ENCODE data around the gene STARD10. TPM values are rescaled to one million over a fixed set of nuclear protein-coding genes. Genes with fewer than 3 reads are reported as not detected.
"Not testable (repeated sequence)": the region's sequence is repeated elsewhere in the genome, so short reads cannot be mapped to it uniquely, and the experiment has no call there.

The STARD10 gene
- total RNA-seq, 1 donor from 2014 or later: 38.4 TPM

- Mint-ChIP-seq H3K4me1 (ENCODE audit: low read depth, unreplicated experiment) (peaks cover 6% of the 10 kb centered on the region), H3K36me3 (ENCODE audit: low read depth, unreplicated experiment) (no peaks in the 10 kb centered on the region), H3K27me3 (ENCODE audit: low read depth, unreplicated experiment) (no peaks in the 10 kb centered on the region), H3K9me3 (ENCODE audit: unreplicated experiment) (no peaks in the 10 kb centered on the region), H3K27ac (ENCODE audit: unreplicated experiment) (no peak overlapping the region), H3K4me3 (ENCODE audit: unreplicated experiment) (no peak overlapping the region)
- TF ChIP-seq CTCF (IDR thresholded peaks at IDR 0.05; ENCODE audit: insufficient read depth, low read depth, low read length) (no peak), EZH2 (IDR thresholded peaks at IDR 0.05; ENCODE audit: insufficient read depth, low read length) (no peak)
- Histone ChIP-seq H3K4me1 (ENCODE audit: insufficient read depth, low read length) (peaks cover 10% of the 10 kb centered on the region), H3K9ac (ENCODE audit: low read length) (no peak overlapping the region), H3K27ac (ENCODE audit: low read depth, low read length) (no peak overlapping the region), H3K27me3 (ENCODE audit: insufficient read depth, low read length) (no peaks in the 10 kb centered on the region), H2AFZ (ENCODE audit: low read depth, low read length) (no peak overlapping the region), H3K9me3 (ENCODE audit: insufficient read depth, low read depth, low read length) (no peaks in the 10 kb centered on the region), H3K79me2 (ENCODE audit: insufficient read depth, low read length) (no peaks in the 10 kb centered on the region), H3K4me2 (ENCODE audit: low read length) (no peak overlapping the region), H3K4me3 (ENCODE audit: insufficient read depth, low read depth, low read length) (no peak overlapping the region), H4K20me1 (ENCODE audit: insufficient read depth, low read length) (no peaks in the 10 kb centered on the region), H3K36me3 (ENCODE audit: insufficient read depth, low read length) (no peaks in the 10 kb centered on the region)
- FAIRE-seq: no peak
- no peak for DNase-seq (ENCODE audit: low read depth)
Measured at GRCh38 chr11:72798361-72798760, 4.5 kb upstream of the STARD10 start.

GRCh38 chr11:72793076-72793424 is 797 bp downstream of the STARD10 start:
- Mint-ChIP-seq H3K27me3 (ENCODE audit: low read depth, unreplicated experiment) (no peaks in the 10 kb centered on the region), H3K4me3 (ENCODE audit: unreplicated experiment) (peak overlapping the region; percentile 91), H3K9me3 (ENCODE audit: unreplicated experiment) (peaks cover 3% of the 10 kb centered on the region), H3K4me1 (ENCODE audit: low read depth, unreplicated experiment) (peaks cover 10% of the 10 kb centered on the region), H3K36me3 (ENCODE audit: low read depth, unreplicated experiment) (no peaks in the 10 kb centered on the region), H3K27ac (ENCODE audit: unreplicated experiment) (peak overlapping the region; percentile 77)
- no peaks in the 10 kb centered on the region for H4K20me1 ChIP-seq (ENCODE audit: insufficient read depth, low read length)
- H3K4me3 ChIP-seq (ENCODE audit: insufficient read depth, low read depth, low read length): no peak overlapping the region
- no peak for FAIRE-seq
- no peaks in the 10 kb centered on the region for H3K27me3 ChIP-seq (ENCODE audit: insufficient read depth, low read length)
- H3K4me1 ChIP-seq (ENCODE audit: insufficient read depth, low read length): peaks cover 29% of the 10 kb centered on the region
- peak overlapping the region; percentile 55 for H2AFZ ChIP-seq (ENCODE audit: low read depth, low read length)
- peak overlapping the region; percentile 85 for H3K4me2 ChIP-seq (ENCODE audit: low read length)
- H3K27ac ChIP-seq (ENCODE audit: low read depth, low read length): peak overlapping the region; percentile 91
- no peaks in the 10 kb centered on the region for H3K9me3 ChIP-seq (ENCODE audit: insufficient read depth, low read depth, low read length)
- DNase-seq (ENCODE audit: low read depth): no peak
- H3K36me3 ChIP-seq (ENCODE audit: insufficient read depth, low read length): no peaks in the 10 kb centered on the region
- H3K79me2 ChIP-seq (ENCODE audit: insufficient read depth, low read length): no peaks in the 10 kb centered on the region
- peak overlapping the region; percentile 86 for H3K9ac ChIP-seq (ENCODE audit: low read length)
- TF ChIP-seq EZH2 (IDR thresholded peaks at IDR 0.05; ENCODE audit: insufficient read depth, low read length) (no peak), CTCF (IDR thresholded peaks at IDR 0.05; ENCODE audit: insufficient read depth, low read depth, low read length) (no peak)

GRCh38 chr11:72792437-72793021 is 1.3 kb downstream of the STARD10 start:
- no peaks in the 10 kb centered on the region for H3K27me3 ChIP-seq (ENCODE audit: insufficient read depth, low read length)
- no peak overlapping the region for H3K4me3 ChIP-seq (ENCODE audit: insufficient read depth, low read depth, low read length)
- no peaks in the 10 kb centered on the region for H3K79me2 ChIP-seq (ENCODE audit: insufficient read depth, low read length)
- peaks cover 10% of the 10 kb centered on the region for H3K4me1 Mint-ChIP-seq (ENCODE audit: low read depth, unreplicated experiment)
- peaks cover 29% of the 10 kb centered on the region for H3K4me1 ChIP-seq (ENCODE audit: insufficient read depth, low read length)
- no peak overlapping the region for H3K4me3 Mint-ChIP-seq (ENCODE audit: unreplicated experiment)
- H3K36me3 Mint-ChIP-seq (ENCODE audit: low read depth, unreplicated experiment): no peaks in the 10 kb centered on the region
- peaks cover 3% of the 10 kb centered on the region for H3K9me3 Mint-ChIP-seq (ENCODE audit: unreplicated experiment)
- no peaks in the 10 kb centered on the region for H3K27me3 Mint-ChIP-seq (ENCODE audit: low read depth, unreplicated experiment)
- no peaks in the 10 kb centered on the region for H4K20me1 ChIP-seq (ENCODE audit: insufficient read depth, low read length)
- H3K4me2 ChIP-seq (ENCODE audit: low read length): no peak overlapping the region
- DNase-seq (ENCODE audit: low read depth) (no peak), FAIRE-seq (no peak)
- H3K27ac ChIP-seq (ENCODE audit: low read depth, low read length): no peak overlapping the region
- TF ChIP-seq EZH2 (IDR thresholded peaks at IDR 0.05; ENCODE audit: insufficient read depth, low read length) (no peak), CTCF (IDR thresholded peaks at IDR 0.05; ENCODE audit: insufficient read depth, low read depth, low read length) (no peak)
- H3K27ac Mint-ChIP-seq (ENCODE audit: unreplicated experiment): no peak overlapping the region
- no peak overlapping the region for H3K9ac ChIP-seq (ENCODE audit: low read length)
- H3K9me3 ChIP-seq (ENCODE audit: insufficient read depth, low read depth, low read length): no peaks in the 10 kb centered on the region
- H2AFZ ChIP-seq (ENCODE audit: low read depth, low read length): no peak overlapping the region
- H3K36me3 ChIP-seq (ENCODE audit: insufficient read depth, low read length): no peaks in the 10 kb centered on the region

- H3K27me3 Mint-ChIP-seq (ENCODE audit: low read depth, unreplicated experiment); H4K20me1 ChIP-seq (ENCODE audit: insufficient read depth, low read length); FAIRE-seq; H3K9ac ChIP-seq (ENCODE audit: low read length); H3K9me3 ChIP-seq (ENCODE audit: insufficient read depth, low read depth, low read length); H2AFZ ChIP-seq (ENCODE audit: low read depth, low read length); H3K36me3 ChIP-seq (ENCODE audit: insufficient read depth, low read length); DNase-seq (ENCODE audit: low read depth); H3K4me3 ChIP-seq (ENCODE audit: insufficient read depth, low read depth, low read length); H3K4me3 Mint-ChIP-seq (ENCODE audit: unreplicated experiment); H3K4me2 ChIP-seq (ENCODE audit: low read length); H3K79me2 ChIP-seq (ENCODE audit: insufficient read depth, low read length); H3K9me3 Mint-ChIP-seq (ENCODE audit: unreplicated experiment); H3K27ac ChIP-seq (ENCODE audit: low read depth, low read length); H3K27me3 ChIP-seq (ENCODE audit: insufficient read depth, low read length); H3K27ac Mint-ChIP-seq (ENCODE audit: unreplicated experiment); H3K36me3 Mint-ChIP-seq (ENCODE audit: low read depth, unreplicated experiment): not testable (repeated sequence)
- peaks cover 29% of the 10 kb centered on the region for H3K4me1 ChIP-seq (ENCODE audit: insufficient read depth, low read length)
- peaks cover 10% of the 10 kb centered on the region for H3K4me1 Mint-ChIP-seq (ENCODE audit: low read depth, unreplicated experiment)
Measured at GRCh38 chr11:72791228-72791627, 2.6 kb downstream of the STARD10 start.

Data from astrocyte (in vitro differentiated cells and primary cell).